ENCODE data around the gene RNF224. TPM values are rescaled to one million over a fixed set of nuclear protein-coding genes. Genes with fewer than 3 reads are reported as not detected.

RNF224 gene
- total RNA-seq, 4 donors from 2014 or later = not detected

DNA sequence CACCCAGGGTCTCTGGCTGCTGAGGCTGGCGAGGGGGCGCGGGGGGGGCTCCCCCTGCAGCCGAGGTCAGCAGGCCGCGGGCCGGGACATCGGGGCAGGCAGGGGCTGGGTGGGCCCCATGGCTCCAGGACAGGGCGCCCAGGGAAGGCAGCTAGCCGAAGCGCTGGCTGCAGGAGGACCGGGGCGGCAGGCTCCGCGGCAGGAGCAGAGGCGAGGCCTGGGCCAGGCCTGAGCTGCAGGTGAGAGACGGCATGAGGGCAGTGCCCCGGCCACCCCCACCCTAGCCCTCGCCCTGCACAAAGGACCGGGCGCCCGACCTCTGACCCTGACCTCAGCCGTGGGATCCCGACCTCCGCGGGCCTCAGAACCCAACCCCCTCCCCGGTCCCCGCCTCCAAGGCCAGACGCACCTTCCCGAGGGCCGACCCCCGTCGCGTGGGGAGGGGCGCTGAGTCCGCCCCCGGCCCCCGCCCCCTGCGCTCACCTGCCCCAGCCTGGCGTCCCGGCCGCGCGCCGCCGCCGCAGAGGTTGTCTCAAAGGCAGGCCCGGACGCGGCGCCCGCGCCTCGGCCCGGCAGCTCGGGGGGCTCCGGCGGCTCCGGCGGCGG is 5.7 kb upstream of the RNF224 start:
- TF ChIP-seq, protein P1, sequence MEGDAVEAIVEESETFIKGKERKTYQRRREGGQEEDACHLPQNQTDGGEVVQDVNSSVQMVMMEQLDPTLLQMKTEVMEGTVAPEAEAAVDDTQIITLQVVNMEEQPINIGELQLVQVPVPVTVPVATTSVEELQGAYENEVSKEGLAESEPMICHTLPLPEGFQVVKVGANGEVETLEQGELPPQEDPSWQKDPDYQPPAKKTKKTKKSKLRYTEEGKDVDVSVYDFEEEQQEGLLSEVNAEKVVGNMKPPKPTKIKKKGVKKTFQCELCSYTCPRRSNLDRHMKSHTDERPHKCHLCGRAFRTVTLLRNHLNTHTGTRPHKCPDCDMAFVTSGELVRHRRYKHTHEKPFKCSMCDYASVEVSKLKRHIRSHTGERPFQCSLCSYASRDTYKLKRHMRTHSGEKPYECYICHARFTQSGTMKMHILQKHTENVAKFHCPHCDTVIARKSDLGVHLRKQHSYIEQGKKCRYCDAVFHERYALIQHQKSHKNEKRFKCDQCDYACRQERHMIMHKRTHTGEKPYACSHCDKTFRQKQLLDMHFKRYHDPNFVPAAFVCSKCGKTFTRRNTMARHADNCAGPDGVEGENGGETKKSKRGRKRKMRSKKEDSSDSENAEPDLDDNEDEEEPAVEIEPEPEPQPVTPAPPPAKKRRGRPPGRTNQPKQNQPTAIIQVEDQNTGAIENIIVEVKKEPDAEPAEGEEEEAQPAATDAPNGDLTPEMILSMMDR (IDR thresholded peaks at IDR 0.05; ENCODE audit: low read depth) = no peak

GRCh38 chr9:137222190-137223077 is 4.9 kb upstream of the RNF224 start, which contains the start of gene RNF208:
RNF208 (minus strand) TSS chr9:137222240; CDS start chr9:137221212, 1,028 bp downstream.
- TF ChIP-seq, protein P1 (IDR thresholded peaks at IDR 0.05; ENCODE audit: low read depth) = no peak

GRCh38 chr9:137223078-137223970 is 4.0 kb upstream of the RNF224 start:
- TF ChIP-seq, protein P1 (IDR thresholded peaks at IDR 0.05; ENCODE audit: low read depth) = no peak

DNA sequence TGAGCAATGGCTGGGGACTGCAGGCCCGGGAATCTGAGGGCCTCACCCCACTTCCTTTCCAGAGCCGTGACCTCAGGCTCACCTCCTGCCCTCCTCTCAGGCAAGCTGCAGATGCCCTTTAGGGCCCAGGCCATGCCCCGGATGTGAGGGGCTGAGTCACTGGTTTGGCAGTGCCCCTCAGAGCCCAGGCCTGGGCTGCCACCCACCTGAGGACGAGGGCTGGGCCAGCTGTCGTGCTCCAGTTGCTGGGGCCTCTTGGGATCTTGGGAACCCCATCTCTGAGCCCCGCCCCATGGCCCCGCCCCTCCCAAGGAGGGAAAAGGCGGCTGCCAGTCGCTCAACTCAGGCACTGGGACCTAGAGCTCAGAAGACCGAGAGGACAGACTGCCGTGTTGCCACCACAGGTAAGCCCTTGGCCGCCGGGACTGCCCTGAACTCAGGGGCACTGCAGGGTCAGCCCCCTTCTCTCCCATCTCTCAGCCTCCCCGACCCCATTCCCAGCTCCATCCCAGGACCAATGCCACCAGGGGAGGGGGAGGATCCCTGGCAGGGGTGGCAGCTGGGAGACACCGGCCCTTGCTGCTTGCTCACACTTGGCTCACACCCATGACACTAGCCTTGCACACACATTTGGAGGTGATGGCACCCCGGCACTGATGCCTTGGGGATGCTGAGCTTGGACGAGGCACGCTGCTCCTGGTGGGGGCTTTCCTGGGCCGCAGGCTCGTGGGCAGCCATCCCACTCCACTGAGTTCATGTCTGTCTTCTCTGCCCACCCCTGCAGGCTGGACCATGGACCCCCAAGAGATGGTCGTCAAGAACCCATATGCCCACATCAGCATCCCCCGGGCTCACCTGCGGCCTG is 2.2 kb upstream of the RNF224 start, which contains the start of gene CYSRT1:
Gene CYSRT1 (plus strand): TSS at position 345 of the 865 bp plus-strand sequence. CDS start 448 bp downstream, at position 793.
- TF ChIP-seq, protein P1 (IDR thresholded peaks at IDR 0.05; ENCODE audit: low read depth) = no peak

GRCh38 chr9:137225699-137226331 is 1.5 kb upstream of the RNF224 start:
- TF ChIP-seq, protein P1 (IDR thresholded peaks at IDR 0.05; ENCODE audit: low read depth) = no peak
